CD4-positive, alpha-beta T cell treated with Interleukin-17A for 1 hour (primary cell): Measurements from ENCODE around the gene LHFPL3.
"Not testable (repeated sequence)": the region's sequence is repeated elsewhere in the genome, so short reads cannot be mapped to it uniquely, and the experiment has no call there.

ENCODE experiments used
- DNase-seq: peaks from one replicate; pipeline ENCODE4 v3.0.0-alpha.2; 2020

LHFPL3 gene

DNA sequence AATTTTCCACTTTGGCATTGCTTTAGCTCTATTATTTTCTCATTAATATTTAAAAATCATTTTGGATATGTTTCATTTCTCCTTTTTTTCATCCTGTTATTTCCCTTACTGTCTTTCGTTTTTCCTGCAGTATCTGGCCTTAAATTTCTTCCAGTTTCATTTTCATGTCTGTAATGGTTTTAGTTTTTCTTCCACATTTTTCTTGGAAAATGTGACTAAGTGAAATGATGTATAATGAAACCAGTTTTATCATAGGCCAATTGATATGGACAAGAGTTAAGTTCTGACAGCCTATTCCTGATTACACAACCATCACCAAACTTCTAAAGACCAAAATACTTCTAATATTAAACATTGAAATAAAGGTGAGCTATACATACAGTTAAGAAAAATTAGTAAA is 158.5 kb downstream of the LHFPL3 start:
- DNase-seq: no peak

GRCh38 chr7:104487642-104488041 is 159.2 kb downstream of the LHFPL3 start:
- no peak for DNase-seq

DNA sequence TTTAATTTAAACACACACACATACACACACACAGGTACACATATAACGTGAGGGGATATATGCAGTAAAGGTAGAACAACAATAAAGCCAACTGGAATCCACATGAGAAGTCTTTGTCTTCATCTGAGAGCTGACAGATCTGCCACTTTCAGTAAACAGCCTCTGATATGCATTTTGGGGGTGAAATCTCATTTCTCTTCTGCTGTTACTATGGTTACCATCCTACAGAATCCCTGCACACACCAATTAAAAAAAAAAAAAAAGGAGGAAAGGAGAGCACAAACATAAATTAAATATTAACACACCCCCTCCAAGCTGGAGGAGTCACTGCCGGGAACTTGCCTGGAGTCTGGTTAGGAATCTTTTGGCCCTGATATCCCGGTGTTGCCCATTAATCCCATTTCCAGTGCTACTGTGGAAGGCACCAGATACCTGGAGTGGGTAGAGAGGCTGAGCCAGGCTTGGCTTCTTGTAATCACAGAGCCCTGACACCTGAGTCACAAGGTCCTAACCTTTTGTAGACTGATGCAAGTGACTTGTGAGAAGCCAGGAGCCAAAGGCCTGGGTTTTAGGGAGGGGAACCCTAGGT is 169.1 kb downstream of the LHFPL3 start:
- DNase-seq: no peak

GRCh38 chr7:104499975-104500374 is 171.6 kb downstream of the LHFPL3 start:
- no peak for DNase-seq

DNA sequence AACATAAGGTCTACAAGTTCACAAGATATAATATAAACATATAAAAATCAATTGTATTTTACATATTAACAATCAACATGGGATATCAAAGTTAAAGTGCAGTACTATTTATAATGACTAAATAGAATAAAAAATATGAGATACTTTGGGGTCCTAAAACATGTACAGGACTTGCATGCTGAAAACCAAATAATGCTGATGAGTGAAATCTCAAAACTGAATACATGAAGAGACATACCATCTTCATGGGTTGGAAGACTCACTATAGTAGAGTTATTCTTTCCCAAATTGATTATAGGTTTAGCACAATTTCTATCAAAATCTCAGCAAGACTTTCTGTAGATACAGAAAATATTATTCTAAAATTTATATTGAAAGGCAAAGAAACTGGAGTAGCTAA is 181.5 kb downstream of the LHFPL3 start:
- DNase-seq: no peak

- DNase-seq: no peak
Measured at GRCh38 chr7:104524853-104525252, 196.4 kb downstream of the LHFPL3 start.

DNA sequence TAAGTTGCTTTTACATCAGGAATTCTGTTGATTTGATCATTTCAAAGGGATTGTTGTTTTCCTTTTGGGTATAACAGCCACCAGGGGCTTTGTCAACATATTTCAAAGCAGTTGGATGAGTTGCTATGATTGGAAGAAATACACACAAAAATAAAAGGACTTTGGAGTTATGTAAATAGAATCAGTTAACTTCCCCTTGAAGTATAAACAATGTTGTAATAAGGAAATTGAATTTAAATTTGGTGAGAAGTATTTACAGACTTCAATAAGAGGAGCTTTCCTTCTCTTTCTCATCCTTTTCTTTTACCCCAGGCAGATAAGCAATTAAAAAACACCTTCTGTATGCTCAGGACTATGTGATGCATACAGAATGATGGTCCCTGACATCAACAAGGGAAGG is 199.7 kb downstream of the LHFPL3 start:
- DNase-seq: no peak

GRCh38 chr7:104529567-104529966 is 201.2 kb downstream of the LHFPL3 start:
- no peak for DNase-seq

DNA sequence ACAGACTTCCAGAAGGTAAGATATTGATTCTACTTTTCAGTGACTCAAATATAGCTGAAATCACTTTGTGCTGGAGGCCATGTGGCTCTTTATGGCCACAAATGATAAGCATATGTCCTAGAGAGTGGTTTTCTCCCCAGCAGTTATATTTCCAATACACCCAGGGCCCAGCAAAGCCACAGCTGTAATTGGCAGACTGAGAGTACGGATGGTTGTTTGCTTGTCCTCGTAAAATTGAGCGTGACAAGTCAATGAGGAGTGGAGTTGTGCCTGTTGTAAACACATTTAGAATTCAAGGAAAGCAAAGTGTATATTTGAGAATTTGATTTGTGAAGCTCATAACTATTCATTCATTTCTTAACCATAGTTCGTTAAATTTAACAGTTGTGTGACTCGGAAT is 201.8 kb downstream of the LHFPL3 start:
- DNase-seq: no peak

DNA sequence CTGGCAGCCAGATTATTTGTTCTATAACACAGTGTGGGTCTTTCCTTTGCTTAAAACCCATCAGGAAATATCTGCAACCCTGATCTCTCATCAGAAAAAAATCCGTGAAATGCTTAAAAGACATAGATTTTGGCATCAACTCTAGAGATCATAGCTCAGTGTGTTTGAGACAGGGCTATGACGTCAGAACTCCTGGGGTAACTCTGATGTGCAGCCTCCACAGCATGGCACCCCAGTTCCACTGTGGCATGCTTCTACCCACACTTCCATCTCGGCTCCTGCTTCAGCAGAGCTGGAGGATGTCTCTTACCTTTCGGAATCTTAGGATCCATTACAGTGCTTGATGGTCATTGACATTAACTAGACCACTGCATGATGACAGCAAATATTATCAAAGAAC is 205.7 kb downstream of the LHFPL3 start:
- DNase-seq: no peak

- no peak for DNase-seq
Measured at GRCh38 chr7:104535841-104536240, 207.4 kb downstream of the LHFPL3 start.

GRCh38 chr7:104536956-104537355 is 208.6 kb downstream of the LHFPL3 start:
- DNase-seq: no peak

DNA sequence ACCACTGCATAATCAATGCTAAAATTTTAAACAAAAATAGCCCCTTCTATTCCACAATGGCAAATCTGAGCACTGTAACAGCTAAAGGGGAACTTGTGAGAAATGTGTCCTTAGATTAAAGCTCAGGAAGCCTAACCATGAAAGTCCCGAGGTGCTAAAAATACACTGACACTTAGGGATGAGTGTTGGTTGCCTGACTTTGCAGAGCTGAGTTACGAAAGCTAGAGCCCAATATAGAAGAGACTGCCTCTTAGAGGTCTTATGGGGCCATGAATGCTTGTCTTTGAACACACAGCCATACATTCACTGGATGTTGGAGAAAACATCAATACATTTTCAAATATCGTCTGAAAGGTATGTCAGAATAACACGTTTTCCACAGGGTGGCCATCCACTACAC is 209.7 kb downstream of the LHFPL3 start:
- DNase-seq: no peak

- no peak for DNase-seq
Measured at GRCh38 chr7:104541897-104542296, 213.5 kb downstream of the LHFPL3 start.

- DNase-seq: no peak
Measured at GRCh38 chr7:104548861-104549260, 220.5 kb downstream of the LHFPL3 start.

- DNase-seq: no peak
Measured at GRCh38 chr7:104550362-104550761, 222.0 kb downstream of the LHFPL3 start.

DNA sequence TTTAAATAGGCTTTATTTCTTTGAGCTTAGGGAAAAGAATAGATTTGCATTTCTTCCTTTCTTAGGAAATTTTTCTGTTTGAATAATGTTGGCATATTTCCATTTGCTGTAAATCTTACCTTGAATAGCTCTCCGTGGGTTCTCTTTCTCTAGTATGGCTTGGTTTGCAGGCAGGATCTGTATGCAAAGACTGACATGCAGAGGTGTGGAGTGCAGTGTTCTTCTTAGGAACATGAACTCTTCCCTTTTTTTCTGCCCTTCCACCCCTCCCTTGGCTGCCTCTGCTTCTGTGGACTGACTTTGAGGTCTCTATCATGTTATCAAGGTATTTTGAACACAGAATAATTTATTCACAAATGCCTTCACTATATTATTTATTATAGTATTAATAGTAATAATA is 222.8 kb downstream of the LHFPL3 start:
- no peak for DNase-seq

- no peak for DNase-seq
Measured at GRCh38 chr7:104552102-104552501, 223.7 kb downstream of the LHFPL3 start.

DNA sequence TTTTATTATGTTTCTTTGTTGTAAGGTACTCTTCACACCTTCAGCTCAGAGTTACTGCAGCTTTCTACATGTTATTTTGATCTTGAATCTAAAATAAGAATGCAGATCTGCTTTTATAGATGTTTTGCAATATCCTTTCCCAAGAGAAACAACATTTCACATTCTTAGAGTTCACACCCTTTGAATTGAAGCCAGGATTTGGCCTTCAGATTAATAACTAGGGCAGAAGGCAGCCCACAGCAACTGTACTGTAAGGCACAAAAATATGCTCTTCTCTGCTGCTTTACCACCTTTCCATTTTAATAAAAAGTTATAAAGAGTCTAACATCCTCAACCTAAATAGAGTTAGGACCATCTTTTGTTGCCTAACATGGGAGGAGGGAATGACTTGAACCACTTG is 224.7 kb downstream of the LHFPL3 start:
- DNase-seq: no peak

GRCh38 chr7:104563350-104563901 is 235.0 kb downstream of the LHFPL3 start:
- DNase-seq: not testable (repeated sequence)

- DNase-seq: no peak
Measured at GRCh38 chr7:104569751-104570150, 241.3 kb downstream of the LHFPL3 start.

GRCh38 chr7:104572554-104572953 is 244.2 kb downstream of the LHFPL3 start:
- DNase-seq: no peak

GRCh38 chr7:104584620-104585019 is 256.2 kb downstream of the LHFPL3 start:
- DNase-seq: no peak

- not testable (repeated sequence) for DNase-seq
Measured at GRCh38 chr7:104595591-104595990, 267.2 kb downstream of the LHFPL3 start.

DNA sequence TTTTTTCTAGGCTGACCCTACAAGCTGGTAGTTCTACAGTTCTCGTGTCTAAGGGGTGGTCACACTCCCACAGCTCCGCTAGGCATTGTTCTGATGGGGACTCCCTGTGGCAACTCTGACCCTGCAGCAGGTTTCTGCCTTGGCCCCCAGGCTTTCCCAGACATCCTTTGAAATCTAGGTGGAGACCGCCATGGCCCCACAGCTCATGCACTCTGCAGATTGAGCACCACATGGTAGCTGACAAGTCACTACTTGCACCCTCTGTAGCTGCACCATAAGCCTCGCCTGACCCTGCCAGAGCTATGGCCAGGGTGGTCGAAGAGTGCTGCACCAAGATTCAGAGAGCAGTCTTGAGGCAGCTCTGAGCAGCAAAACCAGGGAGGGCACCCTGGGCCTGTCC is 275.6 kb downstream of the LHFPL3 start:
- DNase-seq: no peak
